HCT116 (cell line): Measurements from ENCODE around the gene SLC35C1. TPM values are rescaled to one million over a fixed set of nuclear protein-coding genes. Genes with fewer than 3 reads are reported as not detected.

Source experiments
- ATAC-seq: fragments of 200-7000 bp; cut with Tn5 transposase; 2 replicates; pipeline ENCODE4 v1.9.1; 2020; ENCODE audit warnings: mild to moderate bottlenecking, moderate library complexity
- BruUV-seq: library from RNA; stranded (reverse); fragments of 400-500 nt; replicated peaks from 2 replicates; lab custom pipeline; 2021; lab: Mats Ljungman, UMichigan
- CTCF ChIA-PET: fragments of 300-600 bp; sonication (Branson Sonifier 250); formaldehyde crosslinking; loops from one replicate; lab custom pipeline; 2021; ENCODE audit warnings: antibody characterized with exemption; lab: Charles Lee
- POLR2A ChIA-PET: fragments of 300-600, 350-600 bp; sonication (Branson Sonifier 250); formaldehyde crosslinking; loops from one replicate; lab custom pipeline; 2021; ENCODE audit warnings: antibody characterized with exemption; lab: Charles Lee
- RAD21 ChIA-PET, 2 experiments: fragments of 300-600 bp; sonication (Branson Sonifier 250); formaldehyde crosslinking; loops; one replicate each; lab custom pipeline; 2023; ENCODE audit warnings: low total read pairs in 2 of 2; ENCODE audit not compliant: uncharacterized antibody in 2 of 2, unreplicated experiment in 2 of 2, low non-redundant PET in 1 of 2; lab: Charles Lee
- DNase-seq: peaks from one replicate; pipeline ENCODE4 v3.0.0-alpha.2; 2010; ENCODE audit warnings: low read depth, low spot score
- H2AFZ ChIP-seq: fragments of 200-600 bp; shearing (Covaris generic), sonication (generic); 2 replicates; pipeline ENCODE4 v1.6.1; 2017; ENCODE audit warnings: low read depth, mixed run types, mixed read lengths, antibody characterized with exemption, low read length; ENCODE audit not compliant: poor library complexity, severe bottlenecking
- H3K27ac ChIP-seq: 2 replicates; pipeline ENCODE4 v1.5.1; 2012; ENCODE audit warnings: low read depth, low read length
- H3K27me3 ChIP-seq: fragments of 200-600 bp; sonication (generic); 2 replicates; pipeline ENCODE4 v1.6.1; 2016; ENCODE audit warnings: mixed run types, low read length, mixed read lengths; ENCODE audit not compliant: insufficient read depth
- H3K36me3 ChIP-seq, 2 experiments: fragments of 200-500 bp in 1 of 2; fragments of 200-600 bp in 1 of 2; sonication (Bioruptor generic) in 1 of 2; sonication (generic) in 1 of 2; 2 replicates each; pipeline versions ENCODE4 v1.5.1 to v1.6.1; 2014 to 2016; ENCODE audit warnings: low read length in 2 of 2, inconsistent platforms in 1 of 2, mixed read lengths in 1 of 2, mixed run types in 1 of 2; ENCODE audit not compliant: insufficient read depth in 2 of 2, control insufficient read depth in 1 of 2
- H3K4me1 ChIP-seq, 2 experiments: fragments of 200-600 bp in 1 of 2; sonication (generic) in 1 of 2; 2 replicates each; pipeline versions ENCODE4 v1.5.1 to v1.6.1; 2012 to 2017; ENCODE audit warnings: low read length in 2 of 2, inconsistent platforms in 1 of 2, mild to moderate bottlenecking in 1 of 2, mixed read lengths in 1 of 2, mixed run types in 1 of 2, moderate library complexity in 1 of 2; ENCODE audit not compliant: insufficient read depth in 2 of 2, control insufficient read depth in 1 of 2
- H3K4me2 ChIP-seq: fragments of 200-600 bp; sonication (generic); 2 replicates; pipeline ENCODE4 v1.6.1; 2017; ENCODE audit warnings: mixed run types, low read length, mixed read lengths
- H3K4me3 ChIP-seq, 2 experiments: fragments of 200-600 bp in 1 of 2; sonication (generic) in 1 of 2; replicated peaks in 1 of 2; 2 replicates each; pipeline ENCODE4 v1.5.1; 2011 to 2016; ENCODE audit warnings: low read length in 2 of 2, control low read depth in 1 of 2, low read depth in 1 of 2, mild to moderate bottlenecking in 1 of 2, mixed read lengths in 1 of 2, mixed run types in 1 of 2
- H3K79me2 ChIP-seq: fragments of 200-600 bp; sonication (generic); 2 replicates; pipeline ENCODE4 v1.6.1; 2017; ENCODE audit warnings: mild to moderate bottlenecking, mixed run types, low read length, moderate library complexity, mixed read lengths; ENCODE audit not compliant: insufficient read depth
- H3K9ac ChIP-seq: fragments of 200-600 bp; sonication (generic); 2 replicates; pipeline ENCODE4 v1.6.1; 2016; ENCODE audit warnings: low read length, mixed read lengths
- H3K9me2 ChIP-seq: fragments of 200-600 bp; sonication (generic), shearing (Covaris generic); 2 replicates; pipeline ENCODE4 v1.6.1; 2017; ENCODE audit warnings: mixed run types, mild to moderate bottlenecking, moderate library complexity; ENCODE audit not compliant: insufficient read depth
- H3K9me3 ChIP-seq, 2 experiments: fragments of 200-500 bp in 1 of 2; fragments of 200-600 bp in 1 of 2; sonication (Bioruptor generic) in 1 of 2; sonication (generic) in 1 of 2; 2 replicates each; pipeline ENCODE4 v1.6.1; 2014 to 2017; ENCODE audit warnings: low read length in 2 of 2, mixed read lengths in 2 of 2, inconsistent platforms in 1 of 2, low read depth in 1 of 2, mild to moderate bottlenecking in 1 of 2, mixed run types in 1 of 2, moderate library complexity in 1 of 2; ENCODE audit not compliant: control insufficient read depth in 1 of 2, insufficient read depth in 1 of 2
- H4K20me1 ChIP-seq: fragments of 200-600 bp; sonication (generic), shearing (Covaris generic); 2 replicates; pipeline ENCODE4 v1.6.1; 2017; ENCODE audit warnings: mixed run types, mild to moderate bottlenecking, moderate library complexity; ENCODE audit not compliant: insufficient read depth
- CEBPB ChIP-seq: IDR thresholded peaks from 2 replicates; pipeline ENCODE4 v1.6.1; 2012; ENCODE audit warnings: low read depth
- EZH2phosphoT487 ChIP-seq: fragments of 200-600 bp; IDR thresholded peaks from 2 replicates; pipeline ENCODE4 v1.6.1; 2018; ENCODE audit warnings: antibody characterized with exemption, borderline replicate concordance
- FOSL1 ChIP-seq: IDR thresholded peaks from 2 replicates; pipeline ENCODE4 v1.6.1; 2012; ENCODE audit warnings: low read depth
- MAX ChIP-seq: IDR thresholded peaks from 2 replicates; pipeline ENCODE4 v1.6.1; 2012
- RAD21 ChIP-seq: IDR thresholded peaks from 2 replicates; pipeline ENCODE4 v1.6.1; 2012; ENCODE audit warnings: low read depth, mild to moderate bottlenecking
- YY1 ChIP-seq: IDR thresholded peaks from 2 replicates; pipeline ENCODE4 v1.6.1; 2011; ENCODE audit warnings: low read length, low read depth, moderate library complexity, mild to moderate bottlenecking; ENCODE audit not compliant: insufficient replicate concordance; ENCODE audit errors: extremely low read depth
- ZNF274 ChIP-seq: fragments of 200-500 bp; sonication (Bioruptor generic); IDR thresholded peaks from 2 replicates; pipeline ENCODE4 v1.6.1; 2014; ENCODE audit warnings: mild to moderate bottlenecking, low read depth, low read length, inconsistent platforms
- intact Hi-C: fragments of 100-400 bp; cut with micrococcal nuclease; formaldehyde crosslinking; loops from 2 replicates; pipeline ENCODE4 v1.10.0; 2022
- total RNA-seq: library from RNA; stranded (reverse); gene quantifications from one replicate; pipeline ENCODE4 v1.2.1, GENCODE V29; 2021; ENCODE audit not compliant: unreplicated experiment

The SLC35C1 gene
- total RNA-seq, 1 experiment from 2014 or later = 18.2 TPM

- no peak overlapping the region for H3K4me2 ChIP-seq
- no peak overlapping the region for H3K9ac ChIP-seq
- ATAC-seq (no peak), DNase-seq (no peak)
- TF ChIP-seq MAX (no peak), CEBPB (no peak), EZH2phosphoT487 (no peak)
- intact Hi-C loops = no loop called here
- POLR2A ChIA-PET = no interaction called here
- RAD21 ChIA-PET = no interaction called here
- CTCF ChIA-PET = no interaction called here
- H3K36me3 ChIP-seq = peaks cover 3 to 8% of the 10 kb centered on the region in 2 experiments; a peak in 3 of 4 replicates
- no peak overlapping the region for H3K27ac ChIP-seq
- H3K79me2 ChIP-seq = peaks cover 19% of the 10 kb centered on the region
- H3K9me2 ChIP-seq = no peaks in the 10 kb centered on the region
- H3K27me3 ChIP-seq = no peaks in the 10 kb centered on the region
- no peak overlapping the region for H2AFZ ChIP-seq
- no peaks in the 10 kb centered on the region for H4K20me1 ChIP-seq
- no TSS peak for BruUV-seq
- peaks cover 0 to 5% of the 10 kb centered on the region in 2 experiments; a peak in 1 of 4 replicates for H3K4me1 ChIP-seq
- no peak overlapping the region for H3K4me3 ChIP-seq
- no peaks in the 10 kb centered on the region for H3K9me3 ChIP-seq
These were observed 51.1 kb downstream of the SLC35C1 start for GRCh38 chr11:45856044-45856468.

GRCh38 chr11:45857961-45858474 is 53.1 kb downstream of the SLC35C1 start:
- Histone ChIP-seq H3K4me3 (no peak overlapping the region), H4K20me1 (no peaks in the 10 kb centered on the region), H3K9me3 (no peaks in the 10 kb centered on the region), H3K27me3 (no peaks in the 10 kb centered on the region), H3K79me2 (peaks cover 10% of the 10 kb centered on the region), H3K27ac (no peak overlapping the region), H3K36me3 (peaks cover 19% of the 10 kb centered on the region in 2 experiments), H3K4me2 (no peak overlapping the region), H3K9me2 (no peaks in the 10 kb centered on the region), H2AFZ (no peak overlapping the region), H3K4me1 (peaks cover 0 to 5% of the 10 kb centered on the region in 2 experiments; a peak in 1 of 4 replicates)
- ATAC-seq = no peak
- intact Hi-C loops = no loop called here
- BruUV-seq = no TSS peak
- POLR2A ChIA-PET = interaction anchor here (0.8 kb wide), 1 partner anchor 15 kb away, joined by 3 read pairs; no protein-coding TSS in a partner anchor
- RAD21 ChIA-PET = no interaction called here
- TF ChIP-seq EZH2phosphoT487 (no peak), FOSL1 (no peak), YY1 (no peak), RAD21 (no peak), CEBPB (no peak), ZNF274 (no peak)
- TF ChIP-seq, all 23 proteins: peak for 0
- DNase-seq = no peak
- no peak overlapping the region for H3K9ac ChIP-seq
- CTCF ChIA-PET = interaction anchor here (1.4 kb wide), 1 partner anchor 15 kb away, joined by 3 read pairs; no protein-coding TSS in a partner anchor
